ENCODE results near the gene RASAL3. TPM values are rescaled to one million over a fixed set of nuclear protein-coding genes. Genes with fewer than 3 reads are reported as not detected.

The RASAL3 gene
- total RNA-seq, 1 donor from 2014 or later: not detected

DNA sequence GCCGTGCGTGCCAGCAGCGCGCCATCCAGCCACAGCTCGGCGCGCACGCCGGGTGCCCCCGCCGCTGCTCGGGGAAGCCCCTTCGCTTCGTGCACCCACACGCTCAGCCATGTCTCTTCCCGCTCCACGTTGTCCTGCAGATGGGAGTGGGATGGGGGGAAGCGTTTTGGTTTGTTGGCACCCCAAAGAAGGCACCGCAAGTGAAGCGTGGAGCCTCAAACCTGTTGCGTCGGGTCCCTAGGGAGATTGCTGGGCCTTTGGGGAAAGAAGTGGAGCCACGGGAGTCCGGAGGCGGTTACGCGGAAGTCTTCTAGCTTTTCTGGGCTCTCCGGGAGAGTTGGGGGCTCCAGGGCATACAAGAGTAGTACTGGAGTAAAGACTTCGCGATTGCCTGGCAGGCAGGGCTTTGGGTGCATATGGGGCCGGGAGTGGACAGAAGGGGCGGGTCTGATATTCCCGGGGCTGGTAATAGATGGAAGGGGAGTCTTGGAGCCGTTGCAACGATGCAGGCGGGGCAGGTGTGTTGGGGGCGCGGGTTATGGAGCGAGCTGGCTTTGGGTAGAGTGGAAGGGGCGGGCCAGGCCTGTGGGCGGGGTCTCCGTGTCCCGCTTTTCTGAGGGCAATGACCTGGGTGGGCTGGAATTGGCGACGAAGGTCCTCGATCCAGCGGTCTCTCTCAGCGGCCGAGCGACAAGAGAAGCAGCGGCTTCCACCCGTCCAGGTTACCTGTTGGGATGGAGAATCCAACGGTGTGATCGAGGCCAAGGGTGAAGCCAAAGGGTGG is 6.5 kb downstream of the RASAL3 start:
- peaks cover 59% of the 10 kb centered on the region for H3K27me3 ChIP-seq (ENCODE audit: control insufficient read depth, insufficient read depth, low read length)
- H3K36me3 ChIP-seq (ENCODE audit: control insufficient read depth, insufficient read depth, low read length): no peaks in the 10 kb centered on the region
- H3K4me3 ChIP-seq (ENCODE audit: low read depth, low read length): no peak overlapping the region
- TF ChIP-seq, protein P1, sequence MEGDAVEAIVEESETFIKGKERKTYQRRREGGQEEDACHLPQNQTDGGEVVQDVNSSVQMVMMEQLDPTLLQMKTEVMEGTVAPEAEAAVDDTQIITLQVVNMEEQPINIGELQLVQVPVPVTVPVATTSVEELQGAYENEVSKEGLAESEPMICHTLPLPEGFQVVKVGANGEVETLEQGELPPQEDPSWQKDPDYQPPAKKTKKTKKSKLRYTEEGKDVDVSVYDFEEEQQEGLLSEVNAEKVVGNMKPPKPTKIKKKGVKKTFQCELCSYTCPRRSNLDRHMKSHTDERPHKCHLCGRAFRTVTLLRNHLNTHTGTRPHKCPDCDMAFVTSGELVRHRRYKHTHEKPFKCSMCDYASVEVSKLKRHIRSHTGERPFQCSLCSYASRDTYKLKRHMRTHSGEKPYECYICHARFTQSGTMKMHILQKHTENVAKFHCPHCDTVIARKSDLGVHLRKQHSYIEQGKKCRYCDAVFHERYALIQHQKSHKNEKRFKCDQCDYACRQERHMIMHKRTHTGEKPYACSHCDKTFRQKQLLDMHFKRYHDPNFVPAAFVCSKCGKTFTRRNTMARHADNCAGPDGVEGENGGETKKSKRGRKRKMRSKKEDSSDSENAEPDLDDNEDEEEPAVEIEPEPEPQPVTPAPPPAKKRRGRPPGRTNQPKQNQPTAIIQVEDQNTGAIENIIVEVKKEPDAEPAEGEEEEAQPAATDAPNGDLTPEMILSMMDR (IDR thresholded peaks at IDR 0.05; ENCODE audit: insufficient read depth, low read length, poor library complexity, severe bottlenecking): no peak
- DNase-seq (ENCODE audit: low read depth): no peak

DNA sequence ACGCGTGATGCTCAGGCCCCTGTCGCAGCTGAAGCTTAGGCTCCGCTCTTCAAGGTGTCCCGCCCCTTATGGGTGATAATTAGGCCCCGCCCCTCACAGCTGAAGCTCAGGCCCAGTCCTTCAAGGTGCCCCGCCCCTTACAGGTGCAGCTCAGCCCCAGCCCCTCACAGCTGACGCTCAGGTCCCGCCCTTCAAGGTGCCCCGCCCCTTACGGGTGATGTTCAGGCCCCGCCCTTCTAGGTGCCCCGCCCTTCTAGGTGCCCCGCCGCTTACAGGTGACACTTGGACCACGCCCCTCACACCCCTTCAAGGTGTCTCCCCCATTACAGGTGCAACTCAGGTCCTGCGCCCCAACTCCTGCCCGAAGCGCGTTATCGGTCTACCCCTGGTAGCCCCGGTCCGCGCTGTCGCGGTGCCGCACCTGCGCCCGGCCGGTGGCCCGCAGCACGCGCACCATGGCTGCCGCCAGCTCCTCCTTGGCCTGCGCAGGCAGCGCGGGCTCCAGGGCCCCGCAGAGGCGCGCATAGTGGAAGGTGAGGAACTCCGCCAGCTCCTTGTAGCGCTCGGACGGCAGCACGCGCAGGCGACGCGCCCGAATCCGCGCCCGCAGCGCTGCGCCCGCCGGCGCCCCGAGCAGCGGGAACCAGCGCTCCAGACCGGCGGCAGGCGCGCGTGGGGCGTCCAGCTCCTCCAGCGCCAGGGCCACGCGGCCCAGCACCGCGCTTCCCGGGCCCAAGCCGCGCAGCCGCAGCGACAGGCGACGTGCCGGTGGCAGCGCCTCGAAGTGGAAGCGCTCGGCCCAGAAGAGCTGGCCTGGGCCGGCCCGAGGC is 7.3 kb downstream of the RASAL3 start:
- Histone ChIP-seq H3K4me3 (ENCODE audit: low read depth, low read length) (no peak overlapping the region), H3K27me3 (ENCODE audit: control insufficient read depth, insufficient read depth, low read length) (peaks cover 60% of the 10 kb centered on the region), H3K36me3 (ENCODE audit: control insufficient read depth, insufficient read depth, low read length) (no peaks in the 10 kb centered on the region)
- TF ChIP-seq, protein P1 (IDR thresholded peaks at IDR 0.05; ENCODE audit: insufficient read depth, low read length, poor library complexity, severe bottlenecking): no peak
- DNase-seq (ENCODE audit: low read depth): no peak

DNA sequence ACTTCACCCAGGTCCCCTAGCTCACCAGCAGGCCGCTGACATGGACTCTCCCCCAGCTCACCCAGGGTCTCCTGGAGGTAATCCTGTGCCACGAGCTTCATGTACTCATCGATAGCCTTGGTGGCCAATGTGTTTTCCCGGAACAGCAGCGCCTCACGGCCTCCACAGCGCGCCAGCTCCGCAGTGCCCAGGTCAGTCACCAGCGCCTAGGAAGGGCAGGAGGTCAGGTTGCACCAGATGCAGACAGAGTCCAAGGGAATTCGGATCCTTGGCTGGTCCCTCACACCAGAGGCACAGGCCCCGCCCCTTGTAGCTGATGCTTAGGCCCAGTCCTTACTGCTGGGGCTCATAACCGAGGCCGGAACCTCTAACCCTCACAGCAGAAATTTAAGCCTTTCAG is 7.9 kb downstream of the RASAL3 start:
- peaks cover 57% of the 10 kb centered on the region for H3K27me3 ChIP-seq (ENCODE audit: control insufficient read depth, insufficient read depth, low read length)
- DNase-seq (ENCODE audit: low read depth): no peak
- TF ChIP-seq, protein P1 (IDR thresholded peaks at IDR 0.05; ENCODE audit: insufficient read depth, low read length, poor library complexity, severe bottlenecking): no peak
- H3K4me3 ChIP-seq (ENCODE audit: low read depth, low read length): no peak overlapping the region
- no peaks in the 10 kb centered on the region for H3K36me3 ChIP-seq (ENCODE audit: control insufficient read depth, insufficient read depth, low read length)

- H3K4me3 ChIP-seq (ENCODE audit: low read depth, low read length): no peak overlapping the region
- no peaks in the 10 kb centered on the region for H3K36me3 ChIP-seq (ENCODE audit: control insufficient read depth, insufficient read depth, low read length)
- TF ChIP-seq, protein P1 (IDR thresholded peaks at IDR 0.05; ENCODE audit: insufficient read depth, low read length, poor library complexity, severe bottlenecking): no peak
- H3K27me3 ChIP-seq (ENCODE audit: control insufficient read depth, insufficient read depth, low read length): peaks cover 52% of the 10 kb centered on the region
- DNase-seq (ENCODE audit: low read depth): no peak
Measured at GRCh38 chr19:15455996-15456395, 8.3 kb downstream of the RASAL3 start.

- Histone ChIP-seq H3K4me3 (ENCODE audit: low read depth, low read length) (no peak overlapping the region), H3K27me3 (ENCODE audit: control insufficient read depth, insufficient read depth, low read length) (peaks cover 43% of the 10 kb centered on the region), H3K36me3 (ENCODE audit: control insufficient read depth, insufficient read depth, low read length) (no peaks in the 10 kb centered on the region)
- no peak for DNase-seq (ENCODE audit: low read depth)
- TF ChIP-seq, protein P1 (IDR thresholded peaks at IDR 0.05; ENCODE audit: insufficient read depth, low read length, poor library complexity, severe bottlenecking): peak; percentile 30
Measured at GRCh38 chr19:15453906-15454860, 10.2 kb downstream of the RASAL3 start.

Data from kidney epithelial cell (primary cell).